Mucosa of rectum (tissue), 2 donors: ENCODE measurements around the gene PPP1R13L.
"Not testable (repeated sequence)": the region's sequence is repeated elsewhere in the genome, so short reads cannot be mapped to it uniquely, and the experiment has no call there.

Experiments used
- H3K27ac ChIP-seq, 2 donors: one replicate each; pipeline ENCODE4 v1.7.0; 2013; ENCODE audit warnings: inconsistent platforms in 2 of 2, low read depth in 2 of 2, low read length in 2 of 2
- H3K27me3 ChIP-seq, 2 donors: one replicate each; pipeline ENCODE4 v1.7.0; 2013; ENCODE audit warnings: low read length in 2 of 2; ENCODE audit not compliant: control insufficient read depth in 2 of 2, insufficient read depth in 2 of 2
- H3K36me3 ChIP-seq, 2 donors: one replicate each; pipeline ENCODE4 v1.7.0; 2013; ENCODE audit warnings: low read length in 2 of 2; ENCODE audit not compliant: control insufficient read depth in 2 of 2, insufficient read depth in 2 of 2
- H3K4me1 ChIP-seq, 2 donors: one replicate each; pipeline ENCODE4 v1.7.0; 2013; ENCODE audit warnings: low read length in 2 of 2, mild to moderate bottlenecking in 1 of 2; ENCODE audit not compliant: control insufficient read depth in 2 of 2, insufficient read depth in 2 of 2
- H3K4me3 ChIP-seq, 2 donors: one replicate each; pipeline ENCODE4 v1.7.0; 2013; ENCODE audit warnings: low read length in 2 of 2
- H3K9ac ChIP-seq, 2 donors: one replicate each; pipeline ENCODE4 v1.7.0; 2013; ENCODE audit warnings: low read length in 2 of 2, low read depth in 1 of 2, mild to moderate bottlenecking in 1 of 2
- H3K9me3 ChIP-seq, 2 donors: one replicate each; pipeline ENCODE4 v1.7.0; 2013; ENCODE audit warnings: low read length in 2 of 2; ENCODE audit not compliant: control insufficient read depth in 2 of 2
- donor health status: healthy.
- donor health status: Normal muscosa, but diverticular disease.

The PPP1R13L gene

GRCh38 chr19:45336696-45337251, 68.1 kb downstream of the PPP1R13L start:
- Histone ChIP-seq H3K27me3 (peaks cover 9 to 13% of the 10 kb centered on the region in 2 donors), H3K4me1 (peaks cover 0 to 5% of the 10 kb centered on the region in 2 donors), H3K36me3 (no peaks in the 10 kb centered on the region), H3K27ac (no peak overlapping the region), H3K9ac (no peak overlapping the region), H3K4me3 (no peak overlapping the region), H3K9me3 (no peaks in the 10 kb centered on the region)

GRCh38 chr19:45334881-45335280, 70.0 kb downstream of the PPP1R13L start:
- H3K36me3 ChIP-seq, H3K4me1 ChIP-seq, H3K9ac ChIP-seq, H3K27me3 ChIP-seq, H3K4me3 ChIP-seq, H3K27ac ChIP-seq, H3K9me3 ChIP-seq: not testable (repeated sequence)

GRCh38 chr19:45333609-45334303, 71.1 kb downstream of the PPP1R13L start:
- H3K27me3 ChIP-seq: no peaks in the 10 kb centered on the region
- H3K9me3 ChIP-seq: no peaks in the 10 kb centered on the region
- H3K9ac ChIP-seq: no peak overlapping the region

GRCh38 chr19:45331411-45331810, 73.5 kb downstream of the PPP1R13L start:
- Histone ChIP-seq H3K36me3 (no peaks in the 10 kb centered on the region), H3K4me1 (no peaks in the 10 kb centered on the region), H3K4me3 (no peak overlapping the region), H3K9ac (no peak overlapping the region), H3K9me3 (no peaks in the 10 kb centered on the region), H3K27ac (no peak overlapping the region), H3K27me3 (no peaks in the 10 kb centered on the region)

More at GRCh38 chr19:45333609-45334303, 71.1 kb downstream of the PPP1R13L start:
- no peaks in the 10 kb centered on the region for H3K36me3 ChIP-seq
- H3K4me1 ChIP-seq: no peaks in the 10 kb centered on the region
- no peak overlapping the region for H3K27ac ChIP-seq
- no peak overlapping the region for H3K4me3 ChIP-seq
